B cell (primary cell): ENCODE results near the gene IGFBP7. TPM values are rescaled to one million over a fixed set of nuclear protein-coding genes. Genes with fewer than 3 reads are reported as not detected.

Experiments used
- ATAC-seq: fragments of 200-7000 bp; cut with Tn5 transposase; one replicate; pipeline ENCODE4 v1.10.0; 2021; ENCODE audit warnings: low read depth, mild to moderate bottlenecking, moderate number of reproducible peaks, moderate library complexity
- CTCF ChIA-PET: fragments of 350-600 bp; sonication (Branson Sonifier 250); formaldehyde crosslinking; loops from one replicate; lab custom pipeline; 2021; ENCODE audit warnings: antibody characterized with exemption, inconsistent platforms; lab: Charles Lee
- POLR2A ChIA-PET: fragments of 350-600 bp; sonication (Branson Sonifier 250); formaldehyde crosslinking; loops from one replicate; lab custom pipeline; 2021; ENCODE audit warnings: antibody characterized with exemption; lab: Charles Lee
- DNase-seq: peaks from one replicate; pipeline ENCODE4 v3.0.0; 2013
- H2AFZ ChIP-seq: 2 replicates; pipeline ENCODE4 v1.6.1; 2012; ENCODE audit warnings: mild to moderate bottlenecking, low read depth, low read length; ENCODE audit not compliant: insufficient read depth, poor library complexity, severe bottlenecking
- H3K27ac ChIP-seq, 2 donors: 1 replicate in 1 of 2; 2 replicates in 1 of 2; pipeline ENCODE4 v1.5.1; 2012 to 2013; ENCODE audit warnings: low read length in 2 of 2, mild to moderate bottlenecking in 2 of 2, moderate library complexity in 1 of 2
- H3K27me3 ChIP-seq, 4 experiments: fragments of 200-600 bp in 1 of 4; sonication (generic) in 1 of 4; replicated peaks in 1 of 4; 1 replicate in 2 of 4; 2 replicates in 2 of 4; pipeline versions ENCODE4 v1.6.1 to v1.7.0; 2013 to 2016; ENCODE audit warnings: low read length in 3 of 4, mild to moderate bottlenecking in 2 of 4, mixed read lengths in 1 of 4, moderate library complexity in 1 of 4; ENCODE audit not compliant: insufficient read depth in 4 of 4, control insufficient read depth in 3 of 4; ENCODE audit errors: control extremely low read depth in 1 of 4
- H3K36me3 ChIP-seq, 2 experiments: replicated peaks in 1 of 2; 1 replicate in 1 of 2; 2 replicates in 1 of 2; pipeline versions ENCODE4 v1.6.1 to v1.7.1; 2013; ENCODE audit warnings: low read length in 1 of 2; ENCODE audit not compliant: insufficient read depth in 2 of 2, control insufficient read depth in 1 of 2; ENCODE audit errors: control extremely low read depth in 1 of 2, extremely low read depth in 1 of 2
- H3K4me1 ChIP-seq, 2 donors: fragments of 200-600 bp in 1 of 2; sonication (generic) in 1 of 2; 1 replicate in 1 of 2; 2 replicates in 1 of 2; pipeline versions ENCODE4 v1.5.1 to v1.6.1; 2013 to 2017; ENCODE audit warnings: low read length in 2 of 2; ENCODE audit not compliant: control insufficient read depth in 2 of 2, insufficient read depth in 2 of 2
- H3K4me2 ChIP-seq: replicated peaks from 2 replicates; pipeline ENCODE3; 2012; ENCODE audit warnings: mild to moderate bottlenecking, low read depth, low read length; ENCODE audit not compliant: poor library complexity, severe bottlenecking
- H3K4me3 ChIP-seq, 5 experiments: fragments of 200-600 bp in 1 of 5; sonication (generic) in 1 of 5; 1 replicate in 3 of 5; 2 replicates in 2 of 5; pipeline versions ENCODE4 v1.5.1 to v1.7.0; 2011 to 2016; ENCODE audit warnings: low read length in 4 of 5, mild to moderate bottlenecking in 4 of 5, low read depth in 2 of 5, control low read depth in 1 of 5, moderate library complexity in 1 of 5; ENCODE audit not compliant: insufficient read depth in 1 of 5; ENCODE audit errors: control extremely low read depth in 1 of 5, extremely low read depth in 1 of 5
- H3K79me2 ChIP-seq: fragments of 200-600 bp; sonication (generic); one replicate; pipeline ENCODE4 v1.6.0; 2016; ENCODE audit warnings: low read length; ENCODE audit not compliant: control insufficient read depth, insufficient read depth
- H3K9ac ChIP-seq: fragments of 200-600 bp; sonication (generic); 2 replicates; pipeline ENCODE4 v1.6.1; 2017; ENCODE audit warnings: mild to moderate bottlenecking, low read length, moderate library complexity
- H3K9me3 ChIP-seq, 3 donors: one replicate each; pipeline versions ENCODE4 v1.6.1 to v1.7.1; 2013; ENCODE audit warnings: low read length in 2 of 3; ENCODE audit not compliant: control insufficient read depth in 2 of 3, insufficient read depth in 1 of 3; ENCODE audit errors: control extremely low read depth in 1 of 3
- H4K20me1 ChIP-seq: 2 replicates; pipeline ENCODE4 v1.6.0; 2012; ENCODE audit warnings: mild to moderate bottlenecking, low read length; ENCODE audit not compliant: insufficient read depth, control insufficient read depth, poor library complexity, severe bottlenecking
- H3K27ac Mint-ChIP-seq: one replicate; pipeline ENCODE4 v1.8.0; 2021; ENCODE audit warnings: mixed read lengths
- H3K27me3 Mint-ChIP-seq: one replicate; pipeline ENCODE4 v1.8.0; 2021; ENCODE audit warnings: mixed read lengths
- H3K4me1 Mint-ChIP-seq: one replicate; pipeline ENCODE4 v1.8.0; 2021; ENCODE audit warnings: mixed read lengths
- H3K4me3 Mint-ChIP-seq: one replicate; pipeline ENCODE4 v1.8.0; 2021; ENCODE audit warnings: mixed read lengths
- H3K9me3 Mint-ChIP-seq: one replicate; pipeline ENCODE4 v1.8.0; 2022; ENCODE audit warnings: mixed read lengths; ENCODE audit not compliant: insufficient read depth
- CTCF ChIP-seq: fragments of 200-600 bp; IDR thresholded peaks from one replicate; pipeline ENCODE4 v1.8.0; 2022; ENCODE audit warnings: antibody characterized with exemption, mild to moderate bottlenecking
- EZH2 ChIP-seq: IDR thresholded peaks from 2 replicates; pipeline ENCODE4 v1.6.1; 2012; ENCODE audit warnings: borderline replicate concordance, low read depth, mild to moderate bottlenecking, moderate library complexity, low read length; ENCODE audit not compliant: insufficient read depth, poor library complexity, severe bottlenecking
- WGBS: methylation state at CpG from one replicate; pipeline ENCODE4 v1.1.5; 2013; ENCODE audit warnings: missing lambda C conversion rate; ENCODE audit not compliant: insufficient coverage; 5-methylcytosine and 5-hydroxymethylcytosine counted together
- intact Hi-C: fragments of 100-400 bp; cut with micrococcal nuclease; formaldehyde crosslinking; loops from one replicate; pipeline ENCODE4 v1.10.0; 2022
- polyA minus RNA-seq: library from RNA; depleted of rRNA, polyadenylated mRNA; stranded (reverse); fragments of >200 nt; gene quantifications from 2 replicates; pipeline ENCODE4 v1.2.3, GENCODE V29; 2012
- polyA plus RNA-seq: library from polyadenylated mRNA; depleted of rRNA; stranded (reverse); fragments of >200 nt; gene quantifications from 2 replicates; pipeline ENCODE4 v1.2.3, GENCODE V29; 2012
- total RNA-seq, 2 donors: library from RNA; stranded (reverse); fragments of 120-200 nt in 1 of 2; gene quantifications; 1 replicate in 1 of 2; 2 replicates in 1 of 2; pipeline versions ENCODE4 v1.2.3 to v1.2.4, GENCODE V29; 2013 to 2022

Gene IGFBP7, protein sequence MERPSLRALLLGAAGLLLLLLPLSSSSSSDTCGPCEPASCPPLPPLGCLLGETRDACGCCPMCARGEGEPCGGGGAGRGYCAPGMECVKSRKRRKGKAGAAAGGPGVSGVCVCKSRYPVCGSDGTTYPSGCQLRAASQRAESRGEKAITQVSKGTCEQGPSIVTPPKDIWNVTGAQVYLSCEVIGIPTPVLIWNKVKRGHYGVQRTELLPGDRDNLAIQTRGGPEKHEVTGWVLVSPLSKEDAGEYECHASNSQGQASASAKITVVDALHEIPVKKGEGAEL
- total RNA-seq (not detected in 2 replicates), polyA plus RNA-seq (0.37 and 0.50 TPM in 2 replicates), polyA minus RNA-seq (0.57 TPM in 1 of 2 replicates, not detected in the other)
- total RNA-seq (2013) = 2.6 TPM

DNA sequence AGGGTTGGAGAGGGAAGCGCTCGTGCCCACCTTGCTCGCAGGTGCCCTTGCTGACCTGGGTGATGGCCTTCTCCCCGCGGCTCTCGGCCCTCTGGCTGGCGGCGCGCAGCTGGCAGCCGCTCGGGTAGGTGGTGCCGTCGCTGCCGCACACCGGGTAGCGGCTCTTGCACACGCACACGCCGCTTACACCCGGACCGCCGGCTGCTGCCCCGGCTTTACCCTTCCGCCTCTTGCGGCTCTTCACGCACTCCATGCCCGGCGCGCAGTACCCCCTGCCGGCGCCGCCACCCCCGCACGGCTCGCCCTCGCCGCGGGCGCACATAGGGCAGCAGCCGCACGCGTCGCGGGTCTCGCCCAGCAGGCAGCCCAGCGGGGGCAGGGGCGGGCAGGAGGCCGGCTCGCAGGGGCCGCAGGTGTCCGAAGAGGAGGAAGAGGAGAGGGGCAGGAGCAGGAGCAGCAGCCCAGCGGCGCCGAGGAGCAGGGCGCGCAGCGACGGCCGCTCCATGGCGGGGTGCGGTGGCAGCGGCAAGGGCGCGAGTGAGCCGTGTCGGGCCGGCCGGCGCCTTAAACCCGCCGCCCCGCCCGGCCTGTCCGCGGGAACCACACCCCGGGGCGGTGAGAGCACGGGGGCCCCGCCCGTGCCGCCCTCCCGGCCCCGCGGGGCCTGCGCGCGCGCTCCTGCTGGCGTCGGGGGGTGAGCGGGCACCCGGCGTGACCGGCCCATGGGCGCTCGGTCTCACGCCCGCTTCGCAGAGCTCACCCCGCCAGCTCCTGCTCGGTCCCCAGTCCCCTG lies at the start of gene IGFBP7:
Gene IGFBP7 (minus strand): TSS at position 539 of the 793 bp plus-strand sequence. CDS start 34 bp downstream, at position 505.
- no peaks in the 10 kb centered on the region for H3K79me2 ChIP-seq
- ChIA-PET POLR2A (no interaction called here), CTCF (no interaction called here)
- peak within 1 kb of the TSS; percentile 25 to 60 (median 35) for H3K4me3 ChIP-seq
- no peak within 1 kb of the TSS for H3K27ac Mint-ChIP-seq
- 1% methylated on average over 101 of the region's 101 CpGs for WGBS
- H3K27me3 Mint-ChIP-seq = peaks cover 61% of the 10 kb centered on the region
- DNase-seq (peak; percentile 20), ATAC-seq (peak; percentile 36)
- peak within 1 kb of the TSS; percentile 53 for H3K9ac ChIP-seq
- H4K20me1 ChIP-seq = no peaks in the 10 kb centered on the region
- peaks cover 10 to 19% of the 10 kb centered on the region in 2 donors for H3K4me1 ChIP-seq
- peak within 1 kb of the TSS; percentile 82 for H3K4me2 ChIP-seq
- peak within 1 kb of the TSS; percentile 93 for H3K4me3 Mint-ChIP-seq
- no peaks in the 10 kb centered on the region for H3K36me3 ChIP-seq
- intact Hi-C loops = no loop called here
- H3K27me3 ChIP-seq = peaks cover 0 to 33% (median 21%) of the 10 kb centered on the region in 4 experiments
- TF ChIP-seq CTCF (no peak), EZH2 (no peak)
- H3K27ac ChIP-seq = no peak within 1 kb of the TSS
- peak within 1 kb of the TSS; percentile 66 for H2AFZ ChIP-seq
- peaks cover 22% of the 10 kb centered on the region for H3K4me1 Mint-ChIP-seq
- peaks cover 0 to 6% (median 0%) of the 10 kb centered on the region in 3 donors for H3K9me3 ChIP-seq
- no peaks in the 10 kb centered on the region for H3K9me3 Mint-ChIP-seq
